ENCODE results near the gene HABP4. TPM values are rescaled to one million over a fixed set of nuclear protein-coding genes. Genes with fewer than 3 reads are reported as not detected.
A peak's percentile ranks its signal among the peaks of the same experiment; 100 is the strongest.

The HABP4 gene
- total and polyA plus RNA-seq, 12 donors, result 20.8 to 30.4 (median 25.3) TPM

DNA sequence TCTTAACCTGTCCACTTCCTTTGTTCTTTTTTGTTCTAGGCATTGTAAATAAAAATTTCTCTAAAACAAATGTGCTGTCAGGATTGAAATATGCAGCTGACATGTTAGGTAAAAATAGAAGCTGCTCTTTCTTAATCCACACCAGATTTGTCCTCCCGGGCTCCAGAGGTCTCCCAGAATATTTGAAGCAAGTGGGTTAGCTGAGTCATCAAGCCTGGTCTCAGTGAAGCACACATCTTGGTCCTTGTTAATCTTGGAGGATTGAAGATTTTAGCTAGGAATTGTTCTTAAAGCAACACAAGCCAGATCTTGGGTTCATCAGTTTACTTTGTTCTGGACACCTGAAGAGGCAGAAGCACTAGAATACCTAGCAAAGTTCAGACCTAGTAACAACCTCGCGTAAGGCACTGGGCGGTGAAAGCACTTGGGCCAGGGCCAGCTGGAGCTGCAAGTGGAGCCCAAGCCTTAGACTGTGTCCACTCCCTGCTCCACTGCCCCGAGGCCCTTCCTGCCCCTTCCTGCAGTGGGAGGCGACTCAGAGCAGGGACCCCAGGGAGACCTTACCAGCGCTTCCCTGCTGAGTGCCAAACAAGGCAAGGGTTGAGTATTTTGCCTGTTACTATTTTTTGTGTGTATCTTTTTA is 36.5 kb downstream of the HABP4 start:
- H3K36me3 ChIP-seq, result peaks cover 0 to 73% (median 18%) of the 10 kb centered on the region in 9 donors
- no peaks in the 10 kb centered on the region for H3K27me3 ChIP-seq
- ATAC-seq (peak; percentile 50 to 88 (median 82)), DNase-seq (peak; percentile 68 to 75)
- TF ChIP-seq, protein P1, sequence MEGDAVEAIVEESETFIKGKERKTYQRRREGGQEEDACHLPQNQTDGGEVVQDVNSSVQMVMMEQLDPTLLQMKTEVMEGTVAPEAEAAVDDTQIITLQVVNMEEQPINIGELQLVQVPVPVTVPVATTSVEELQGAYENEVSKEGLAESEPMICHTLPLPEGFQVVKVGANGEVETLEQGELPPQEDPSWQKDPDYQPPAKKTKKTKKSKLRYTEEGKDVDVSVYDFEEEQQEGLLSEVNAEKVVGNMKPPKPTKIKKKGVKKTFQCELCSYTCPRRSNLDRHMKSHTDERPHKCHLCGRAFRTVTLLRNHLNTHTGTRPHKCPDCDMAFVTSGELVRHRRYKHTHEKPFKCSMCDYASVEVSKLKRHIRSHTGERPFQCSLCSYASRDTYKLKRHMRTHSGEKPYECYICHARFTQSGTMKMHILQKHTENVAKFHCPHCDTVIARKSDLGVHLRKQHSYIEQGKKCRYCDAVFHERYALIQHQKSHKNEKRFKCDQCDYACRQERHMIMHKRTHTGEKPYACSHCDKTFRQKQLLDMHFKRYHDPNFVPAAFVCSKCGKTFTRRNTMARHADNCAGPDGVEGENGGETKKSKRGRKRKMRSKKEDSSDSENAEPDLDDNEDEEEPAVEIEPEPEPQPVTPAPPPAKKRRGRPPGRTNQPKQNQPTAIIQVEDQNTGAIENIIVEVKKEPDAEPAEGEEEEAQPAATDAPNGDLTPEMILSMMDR (IDR thresholded peaks at IDR 0.05), result no peak
- 11 to 19% methylated on average over 7 of the region's 7 CpGs for WGBS, 2 donors
- no peaks in the 10 kb centered on the region for H3K9me3 ChIP-seq
- H3K27ac ChIP-seq, result peak overlapping the region; percentile 13 to 86 (median 62)
- H3K4me3 ChIP-seq, result peak overlapping the region in 1 of 10 donors; percentile 6
- intact Hi-C loops (cut with DNase I), result loop anchor here in 2 of 10 donors (5.0 kb wide), 2 partner anchors 51 to 69 kb away; partner anchors contain the start of gene ZNF367 (in 1 of the 2)
- peaks cover 4 to 47% (median 34%) of the 10 kb centered on the region in 9 donors for H3K4me1 ChIP-seq

DNA sequence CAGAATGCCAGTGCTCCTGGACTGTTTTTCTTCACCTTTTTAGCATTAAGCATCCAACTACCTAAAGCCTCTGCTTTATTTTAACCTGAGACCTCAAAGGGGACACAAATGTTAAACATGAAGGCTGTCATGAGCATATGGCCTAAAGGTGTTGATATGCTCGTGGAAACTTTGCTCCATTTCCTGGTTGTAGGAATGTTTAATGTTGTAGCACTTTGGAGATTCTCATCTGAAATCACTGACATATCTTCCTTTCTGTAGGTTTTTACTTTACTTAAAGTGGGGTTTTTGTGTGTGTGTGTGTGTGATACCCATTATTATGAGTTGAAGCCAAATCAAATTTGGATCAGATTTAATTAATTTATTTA is 37.0 kb downstream of the HABP4 start:
- TF ChIP-seq, protein P1 (IDR thresholded peaks at IDR 0.05), result no peak
- Histone ChIP-seq H3K4me3 (peak overlapping the region in 1 of 10 donors; percentile 6), H3K36me3 (peaks cover 0 to 78% (median 18%) of the 10 kb centered on the region in 9 donors), H3K9me3 (no peaks in the 10 kb centered on the region), H3K4me1 (peaks cover 4 to 50% (median 37%) of the 10 kb centered on the region in 9 donors), H3K27ac (peak overlapping the region in 8 of 10 donors; percentile 45 to 86 (median 66)), H3K27me3 (no peaks in the 10 kb centered on the region)
- WGBS, 2 donors, result 18 to 26% methylated on average over 1 of the region's 1 CpG
- ATAC-seq (no peak), DNase-seq (no peak)
- intact Hi-C loops (cut with DNase I), result loop anchor here in 2 of 10 donors (5.0 kb wide), 2 partner anchors 50 to 70 kb away; partner anchors contain the start of gene ZNF367 (in 1 of the 2)

DNA sequence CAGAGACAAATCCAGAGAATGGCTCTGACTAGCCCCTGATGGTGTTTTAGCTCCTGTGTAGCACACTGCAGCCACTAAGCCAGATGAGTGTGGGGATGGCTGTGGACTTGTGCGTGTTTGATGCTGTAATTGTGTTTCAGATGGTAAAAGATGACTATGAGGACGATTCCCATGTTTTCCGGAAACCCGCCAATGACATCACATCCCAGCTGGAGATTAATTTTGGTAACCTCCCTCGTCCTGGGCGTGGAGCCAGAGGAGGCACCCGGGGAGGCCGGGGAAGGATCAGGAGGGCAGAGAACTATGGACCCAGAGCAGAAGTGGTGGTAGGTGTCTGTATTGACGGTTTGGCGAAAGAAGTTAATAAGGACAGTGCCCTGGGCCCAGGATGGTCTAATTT is 38.0 kb downstream of the HABP4 start:
- Histone ChIP-seq H3K4me3 (peak overlapping the region in 1 of 10 donors; percentile 2), H3K4me1 (peaks cover 4 to 53% (median 39%) of the 10 kb centered on the region in 9 donors), H3K27ac (peak overlapping the region in 8 of 10 donors; percentile 45 to 86 (median 66)), H3K27me3 (no peaks in the 10 kb centered on the region), H3K9me3 (no peaks in the 10 kb centered on the region), H3K36me3 (peaks cover 0 to 80% (median 22%) of the 10 kb centered on the region in 9 donors)
- DNase-seq, result peak; percentile 61 to 88
- WGBS, 2 donors, result 45 to 47% methylated on average over 10 of the region's 10 CpGs
- intact Hi-C loops (cut with DNase I), result loop anchor here in 2 of 10 donors (5.0 kb wide), 2 partner anchors 49 to 71 kb away; partner anchors contain the start of gene ZNF367 (in 1 of the 2)
- ATAC-seq, result peak; percentile 9 to 75 (median 44)
- TF ChIP-seq, protein P1 (IDR thresholded peaks at IDR 0.05), result no peak

DNA sequence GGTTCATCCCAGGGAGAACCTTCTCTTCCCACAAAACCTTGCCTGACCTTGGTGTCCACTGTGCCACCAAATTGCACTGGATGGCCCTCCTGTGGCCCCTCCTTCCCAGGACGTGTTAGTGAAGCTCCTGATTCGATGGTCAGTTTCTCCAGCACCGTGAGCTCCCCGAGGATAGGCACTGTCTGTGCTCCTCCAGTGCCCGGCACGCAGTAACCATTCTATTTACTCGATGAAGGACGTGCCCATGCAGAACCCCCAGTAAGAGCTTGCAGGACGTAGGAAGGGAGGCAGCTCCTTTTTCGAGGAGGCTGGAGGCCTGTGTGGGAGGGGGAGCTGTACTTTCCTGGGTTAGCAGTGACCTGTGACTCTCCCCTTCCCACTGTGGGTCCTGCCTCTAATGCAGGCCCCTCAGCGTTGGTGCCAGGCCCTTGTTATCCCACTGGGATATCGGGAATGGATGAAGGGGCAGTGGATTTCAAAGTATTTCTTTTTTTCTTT is 39.6 kb downstream of the HABP4 start:
- intact Hi-C loops (cut with DNase I), result loop anchor here in 2 of 10 donors (5.0 kb wide), 2 partner anchors 48 to 72 kb away; partner anchors contain the start of gene ZNF367 (in 1 of the 2)
- ATAC-seq (no peak), DNase-seq (no peak)
- Histone ChIP-seq H3K27me3 (no peaks in the 10 kb centered on the region), H3K9me3 (no peaks in the 10 kb centered on the region), H3K4me3 (no peak overlapping the region), H3K27ac (no peak overlapping the region), H3K36me3 (peaks cover 0 to 71% (median 23%) of the 10 kb centered on the region in 9 donors), H3K4me1 (peaks cover 4 to 53% (median 39%) of the 10 kb centered on the region in 9 donors)
- TF ChIP-seq, protein P1 (IDR thresholded peaks at IDR 0.05), result no peak
- 92 to 93% methylated on average over 12 of the region's 12 CpGs for WGBS, 2 donors

All from heart right ventricle (tissue), 16 donors.